ENCODE results near the gene HTT. TPM values are rescaled to one million over a fixed set of nuclear protein-coding genes. Genes with fewer than 3 reads are reported as not detected.

The HTT gene
- total and polyA plus RNA-seq, 2 of the 8 experiments (the other 6 are each of a cell fraction or from before 2014, with no cell fraction given), result 24.0 to 71.0 TPM

DNA sequence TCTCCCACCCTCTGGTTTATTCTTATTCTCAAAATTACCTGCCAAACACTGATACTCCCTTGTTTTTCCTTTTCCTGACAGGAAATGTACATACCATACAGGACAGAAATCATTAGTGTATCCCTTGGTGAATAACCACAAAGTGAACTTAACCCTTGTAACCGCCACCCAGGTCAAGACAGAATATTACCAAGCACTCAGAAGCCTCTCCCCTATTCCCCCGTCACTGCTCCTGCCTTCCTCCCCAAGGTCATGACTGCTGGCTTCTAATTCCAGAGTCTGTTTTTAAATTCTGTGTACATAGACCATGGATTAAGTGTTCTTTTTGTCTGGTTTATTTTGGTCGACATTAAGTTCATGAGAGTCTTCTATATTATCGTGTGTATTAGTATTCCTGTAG, 37.7 kb downstream of the HTT start:
- Histone ChIP-seq H4K91ac (replicated peaks; ENCODE audit: insufficient read length, low read length) (no peak overlapping the region), H3K23ac (ENCODE audit: insufficient read length) (no peak overlapping the region), H3K56ac (replicated peaks; ENCODE audit: insufficient read length, low read depth, low read length) (no peak overlapping the region), H2BK12ac (ENCODE audit: low read depth, low read length) (no peak overlapping the region), H2AK5ac (ENCODE audit: low read depth, low read length) (no peak overlapping the region), H3K4me2 (ENCODE audit: insufficient read depth in 1 of 2, low read depth in 2 of 2, low read length in 2 of 2) (no peak overlapping the region), H4K5ac (ENCODE audit: insufficient read length, low read depth, low read length) (no peak overlapping the region), H2BK20ac (ENCODE audit: low read length) (no peak overlapping the region), H2BK5ac (ENCODE audit: low read depth, low read length) (no peak overlapping the region), H3K18ac (ENCODE audit: extremely low read depth, low read length) (no peak overlapping the region), H3K4me1 (replicated peaks in 1 of 4; ENCODE audit: control insufficient read depth in 3 of 4, insufficient read depth in 4 of 4, low read length in 3 of 4) (no peaks in the 10 kb centered on the region), H3K36me3 (ENCODE audit: control insufficient read depth in 2 of 4, insufficient read depth in 4 of 4, low read length in 3 of 4) (peaks cover 29 to 62% (median 48%) of the 10 kb centered on the region in 4 experiments), H3K79me2 (ENCODE audit: control insufficient read depth in 1 of 2, insufficient read depth in 2 of 2, low read length in 2 of 2) (no peaks in the 10 kb centered on the region), H4K20me1 (replicated peaks in 1 of 2; ENCODE audit: control insufficient read depth in 1 of 2, insufficient read depth in 2 of 2, low read length in 2 of 2) (peaks cover 0 to 10% of the 10 kb centered on the region in 2 experiments), H3K4me3 (ENCODE audit: extremely low read depth in 1 of 4, insufficient read depth in 2 of 4, low read depth in 3 of 4, low read length in 4 of 4) (no peak overlapping the region), H3K79me1 (ENCODE audit: low read depth, low read length) (peaks cover 3% of the 10 kb centered on the region; the same call in 1 of the 2 replicates), H3K4ac (replicated peaks; ENCODE audit: insufficient read length, low read depth, low read length) (no peak overlapping the region), H2BK120ac (replicated peaks; ENCODE audit: low read depth, low read length) (no peak overlapping the region), H3K9ac (replicated peaks in 1 of 4; ENCODE audit: extremely low read depth in 1 of 4, low read depth in 3 of 4, low read length in 3 of 4) (no peak overlapping the region), H4K8ac (ENCODE audit: extremely low read depth, insufficient read depth, low read length) (no peak overlapping the region), H3K23me2 (ENCODE audit: low read depth, low read length) (no peaks in the 10 kb centered on the region), H3K27ac (ENCODE audit: low read depth, low read length) (no peak overlapping the region), H3K14ac (ENCODE audit: insufficient read length) (no peak overlapping the region), H3K27me3 (replicated peaks in 1 of 4; ENCODE audit: control insufficient read depth in 3 of 4, extremely low read depth in 1 of 4, insufficient read depth in 3 of 4, low read length in 3 of 4) (no peaks in the 10 kb centered on the region), H2AFZ (ENCODE audit: low read length) (no peak overlapping the region), H2BK15ac (ENCODE audit: low read length) (no peak overlapping the region), H3K9me3 (ENCODE audit: insufficient read depth in 2 of 2, low read depth in 1 of 2, low read length in 1 of 2) (no peaks in the 10 kb centered on the region; a peak in 1 of 4 replicates)
- ChIA-PET POLR2A (ENCODE audit: partially characterized antibody) (no interaction called here), CTCF (ENCODE audit: partially characterized antibody) (interaction anchor here (0.8 to 1.0 kb wide), 3 partner anchors 21 to 87 kb away, joined by 3 read pairs; no protein-coding TSS in a partner anchor)
- TF ChIP-seq SUZ12 (IDR thresholded peaks at IDR 0.05; ENCODE audit: low read length), result no peak
- no peak for TF ChIP-seq TCF12 (IDR thresholded peaks at IDR 0.05; ENCODE audit: low read depth, low read length)
- no peak for TF ChIP-seq BRCA1 (IDR thresholded peaks at IDR 0.05; ENCODE audit: low read depth, low read length)
- no peak for FAIRE-seq
- no peak for DNase-seq (ENCODE audit: low read depth in 1 of 2, low spot score in 2 of 2)
- WGBS, 2 experiments (ENCODE audit: extremely low coverage in 1 of 2, insufficient coverage in 1 of 2, insufficient read length in 1 of 2, insufficient replicate concordance in 2 of 2, low coverage in 1 of 2, low lambda C conversion rate in 2 of 2, missing lambda C conversion rate in 1 of 2), result 85% methylated on average over 4 of the region's 4 CpGs; no CpG with 5 or more reads in 1 of the 2 experiments
